HG03039 (cell line): ENCODE results near the gene SPSB3.
A peak's percentile ranks its signal among the peaks of the same experiment; 100 is the strongest.

ENCODE experiments used
- ATAC-seq: cut with Tn5 transposase; IDR thresholded peaks from one replicate; pipeline ENCODE4 v1.9.1; 2021; ENCODE audit warnings: mild to moderate bottlenecking, moderate library complexity; ENCODE audit not compliant: unreplicated experiment

SPSB3 gene

GRCh38 chr16:1775846-1776671 lies 6.3 kb downstream of the SPSB3 start:
- no peak for ATAC-seq

- no peak for ATAC-seq
Observed at GRCh38 chr16:1775006-1775845, 7.1 kb downstream of the SPSB3 start.

DNA sequence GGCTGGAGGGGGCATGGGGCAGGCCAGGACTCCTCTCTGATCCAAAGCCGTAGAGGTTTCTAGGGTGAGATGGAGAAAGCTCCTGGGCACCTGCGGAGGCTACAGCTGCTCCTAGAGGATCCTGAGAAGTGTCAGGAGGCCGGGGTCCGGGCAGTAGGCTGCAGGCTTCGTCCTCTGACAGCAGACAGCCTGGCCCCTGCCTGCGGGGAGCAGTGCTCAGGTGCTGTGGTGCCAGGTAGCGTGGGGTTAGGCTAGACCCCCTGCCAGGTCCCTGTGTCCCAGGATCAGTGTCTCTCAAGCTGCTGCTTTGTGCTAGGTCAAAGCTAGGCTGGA lies 8.0 kb downstream of the SPSB3 start:
- no peak for ATAC-seq

DNA sequence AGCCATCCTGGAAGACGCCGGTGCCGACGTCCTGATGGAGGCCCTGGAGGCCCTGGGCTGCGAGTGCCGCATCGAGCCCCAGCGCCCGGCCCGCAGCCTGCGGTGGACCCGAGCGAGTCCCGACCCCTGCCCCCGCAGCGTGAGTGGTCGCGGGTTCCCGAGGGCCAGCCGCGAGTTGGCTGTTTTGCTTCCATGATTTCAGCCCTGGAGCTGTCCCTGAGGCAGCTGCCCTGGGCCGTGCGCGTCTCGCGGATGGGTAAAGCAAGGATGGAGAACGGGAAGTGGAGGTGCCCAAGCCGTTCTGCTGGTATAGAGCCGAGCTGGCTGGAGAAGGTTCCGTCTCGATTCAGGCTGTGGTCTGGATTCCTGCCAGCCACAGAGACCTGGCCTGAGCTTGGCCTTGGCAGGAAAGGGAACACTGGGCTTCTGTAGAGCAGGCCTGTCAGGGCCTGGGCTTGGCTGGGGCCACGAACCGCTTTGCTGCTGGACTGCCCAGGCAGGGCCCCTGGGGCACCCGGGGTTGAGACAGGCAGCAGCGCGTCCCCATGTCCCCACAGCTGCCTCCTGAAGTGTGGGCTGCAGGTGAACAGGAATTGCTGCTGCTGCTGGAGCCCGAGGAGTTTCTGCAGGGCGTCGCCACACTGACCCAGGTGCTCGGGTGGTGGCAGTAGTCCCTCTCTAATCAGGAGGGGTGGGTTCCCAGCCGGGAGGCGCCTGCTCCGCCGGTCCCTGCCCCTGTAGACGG lies 8.5 kb downstream of the SPSB3 start:
- no peak for ATAC-seq

GRCh38 chr16:1772908-1773702 lies 9.3 kb downstream of the SPSB3 start, which contains the start of gene MRPS34:
Gene MRPS34 (minus strand): TSS chr16:1773134. CDS start chr16:1773119, 15 bp downstream.
- peak; percentile 35 for ATAC-seq

DNA sequence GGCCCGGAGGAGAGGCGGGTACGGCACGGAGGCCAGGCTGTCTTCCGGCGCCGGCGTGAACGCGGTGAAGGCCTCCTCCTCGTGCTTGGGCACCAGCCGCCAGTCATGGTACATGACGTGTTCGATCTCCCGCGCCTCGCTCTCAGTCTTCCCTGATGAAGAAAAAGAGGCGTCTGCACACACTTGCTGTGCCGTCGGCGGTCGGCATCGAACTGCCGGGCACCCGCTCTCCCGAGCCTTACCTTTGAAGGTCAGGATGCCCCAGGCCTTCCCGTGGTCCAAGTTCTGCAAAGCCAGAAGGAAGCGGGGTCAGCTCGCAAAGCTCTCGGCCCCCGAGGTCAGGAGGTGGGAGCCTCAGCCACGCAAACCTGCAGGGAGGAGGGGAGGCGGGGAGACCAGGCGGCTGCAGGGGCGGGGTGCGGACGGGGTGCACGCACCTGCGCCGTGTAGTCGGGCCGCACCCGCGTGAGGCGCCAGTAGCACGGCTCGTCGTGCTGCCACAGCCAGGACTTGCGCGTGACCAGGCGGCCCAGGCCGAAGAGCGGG lies 9.9 kb downstream of the SPSB3 start, which contains the start of gene EME2:
Gene EME2 (plus strand): TSS at position 449 of the 546 bp plus-strand sequence. CDS start 418 bp downstream, outside the sequence.
- no peak for ATAC-seq

DNA sequence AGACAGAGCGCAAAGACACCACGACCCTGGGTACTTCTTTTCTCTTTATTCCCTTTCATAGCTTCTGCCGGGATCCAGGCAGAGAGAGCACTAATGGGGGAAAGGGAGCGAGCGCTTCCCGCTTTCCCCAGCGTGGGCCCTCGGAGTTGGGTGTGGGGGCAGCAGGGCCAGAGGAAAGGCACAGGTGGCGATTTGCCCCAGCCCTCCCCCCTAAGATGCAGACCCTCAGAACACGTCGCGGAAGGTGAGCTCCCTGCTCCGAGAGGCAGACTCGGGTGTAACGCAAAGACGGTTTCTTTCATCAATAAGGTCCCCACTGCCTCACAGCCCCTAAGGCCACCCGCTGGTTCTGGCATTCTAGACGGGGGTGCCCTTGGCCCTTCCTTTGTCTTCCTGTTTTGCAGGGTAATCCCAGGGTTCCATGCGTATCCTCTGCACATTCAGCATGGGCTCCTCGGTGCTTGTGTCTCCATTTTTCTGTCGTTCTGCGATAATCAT lies 10.5 kb downstream of the SPSB3 start:
- ATAC-seq, result no peak

GRCh38 chr16:1771188-1771863 lies 11.0 kb downstream of the SPSB3 start, which contains the start of gene NME3:
Gene NME3 (minus strand): TSS chr16:1771543. CDS start chr16:1771534, 9 bp downstream.
- ATAC-seq, result no peak

- no peak for ATAC-seq
Observed at GRCh38 chr16:1770328-1771187, 11.8 kb downstream of the SPSB3 start.

- ATAC-seq, result no peak
Observed at GRCh38 chr16:1769402-1770300, 12.7 kb downstream of the SPSB3 start.

DNA sequence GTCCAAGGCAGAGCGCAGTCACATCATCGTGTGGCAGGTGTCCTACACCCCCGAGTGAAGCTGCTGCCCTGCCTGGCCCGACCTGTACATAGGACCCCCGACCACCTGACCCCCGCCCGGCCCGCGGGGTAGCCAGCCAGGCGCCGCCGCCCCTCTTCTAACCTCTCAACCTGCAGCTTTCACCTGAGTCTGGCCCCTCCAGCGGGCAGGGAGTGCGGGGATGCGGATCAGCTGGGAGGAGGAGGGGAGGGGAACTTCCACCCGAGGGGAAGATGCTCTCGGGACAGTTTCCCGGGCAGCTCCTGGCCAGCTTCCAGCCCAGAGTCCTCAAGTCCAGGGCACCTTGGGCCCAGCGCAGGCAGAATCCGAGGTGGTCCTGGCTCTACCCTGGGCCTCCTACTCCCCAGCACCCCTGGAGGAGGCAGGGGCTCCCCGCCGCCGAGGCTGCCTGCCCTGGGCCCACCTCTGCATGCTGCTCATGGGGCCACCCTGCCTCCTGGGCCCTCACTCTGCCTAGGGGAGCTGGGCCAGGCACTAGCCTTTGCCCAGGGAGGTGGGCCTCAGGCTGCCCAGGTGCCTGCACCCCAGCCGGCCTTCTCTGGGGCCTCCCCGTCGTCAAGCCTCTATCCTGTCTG lies 13.5 kb downstream of the SPSB3 start:
- ATAC-seq, result no peak

DNA sequence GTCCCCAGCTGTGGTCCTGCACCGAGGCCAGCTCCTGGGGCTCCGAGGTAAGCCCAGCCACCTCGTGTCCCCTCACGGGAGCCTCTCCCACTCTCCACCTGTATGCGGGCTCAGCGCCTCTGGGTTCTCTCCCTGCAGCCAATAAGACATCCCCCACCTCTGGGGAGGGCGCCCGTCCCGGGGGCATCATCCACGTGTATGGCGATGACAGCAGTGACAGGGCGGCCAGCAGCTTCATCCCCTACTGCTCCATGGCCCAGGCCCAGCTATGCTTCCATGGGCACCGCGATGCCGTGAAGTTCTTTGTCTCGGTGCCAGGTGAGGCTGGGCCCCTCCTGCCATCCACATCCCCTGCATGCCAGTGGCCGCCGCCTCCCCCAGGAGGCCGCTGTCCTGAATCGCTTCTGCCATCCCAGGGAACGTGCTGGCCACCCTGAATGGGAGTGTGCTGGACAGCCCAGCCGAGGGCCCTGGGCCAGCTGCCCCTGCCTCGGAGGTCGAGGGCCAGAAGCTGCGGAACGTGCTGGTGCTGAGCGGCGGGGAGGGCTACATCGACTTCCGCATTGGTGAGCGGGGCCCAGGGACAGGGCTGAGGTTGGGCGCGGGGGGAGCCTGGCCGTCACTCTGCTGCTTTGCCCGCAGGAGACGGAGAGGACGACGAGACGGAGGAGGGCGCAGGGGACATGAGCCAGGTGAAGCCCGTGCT lies 14.2 kb downstream of the SPSB3 start:
- no peak for ATAC-seq

DNA sequence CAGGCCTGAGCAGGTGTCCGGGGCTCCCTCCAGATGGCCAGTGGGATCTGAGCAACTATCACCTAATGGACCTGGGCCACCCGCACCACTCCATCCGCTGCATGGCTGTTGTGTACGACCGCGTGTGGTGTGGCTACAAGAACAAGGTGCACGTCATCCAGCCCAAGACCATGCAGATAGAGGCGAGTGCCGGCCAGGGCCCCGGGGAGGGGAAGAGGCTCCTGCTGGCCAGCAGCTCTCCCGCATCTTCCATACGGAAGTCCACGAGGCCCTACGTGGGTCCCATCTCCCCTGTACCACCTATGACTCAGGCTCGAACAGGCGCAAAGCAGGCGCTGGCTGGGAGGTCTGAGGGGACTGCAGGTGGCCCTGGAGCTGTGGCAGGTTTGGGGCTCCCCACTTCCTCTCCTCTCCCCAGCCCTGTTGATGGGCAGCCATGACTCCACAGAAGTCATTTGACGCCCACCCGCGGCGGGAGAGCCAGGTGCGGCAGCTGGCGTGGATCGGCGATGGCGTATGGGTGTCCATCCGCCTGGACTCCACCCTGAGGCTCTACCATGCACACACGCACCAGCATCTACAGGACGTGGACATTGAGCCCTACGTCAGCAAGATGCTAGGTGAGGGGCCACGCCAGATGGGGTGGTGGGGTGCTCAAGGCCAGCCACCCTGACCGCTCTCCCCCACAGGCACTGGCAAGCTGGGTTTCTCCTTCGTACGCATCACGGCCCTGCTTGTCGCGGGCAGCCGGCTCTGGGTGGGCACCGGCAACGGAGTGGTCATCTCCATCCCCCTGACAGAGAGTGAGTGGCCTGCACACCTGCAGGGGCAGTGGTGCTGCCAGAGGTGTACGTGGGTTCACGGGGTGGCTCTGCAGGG lies 15.0 kb downstream of the SPSB3 start:
- no peak for ATAC-seq

DNA sequence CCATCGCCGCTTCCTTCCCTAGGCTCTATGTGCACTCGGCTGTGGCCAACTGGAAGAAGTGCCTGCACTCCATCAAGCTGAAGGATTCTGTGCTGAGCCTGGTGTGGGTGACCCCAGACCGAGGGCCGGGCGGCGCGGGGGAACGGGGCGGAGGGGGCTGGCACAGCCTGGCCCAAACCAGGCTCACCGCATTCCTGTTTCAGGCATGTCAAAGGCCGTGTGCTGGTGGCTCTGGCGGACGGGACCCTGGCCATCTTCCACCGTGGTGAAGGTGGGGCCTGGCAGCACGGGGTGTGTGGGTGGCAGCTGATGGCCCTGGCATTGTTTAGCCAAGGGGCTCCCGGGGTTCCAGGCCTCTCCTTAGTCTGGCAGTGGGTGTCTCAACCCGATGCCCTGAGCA lies 15.7 kb downstream of the SPSB3 start:
- no peak for ATAC-seq

DNA sequence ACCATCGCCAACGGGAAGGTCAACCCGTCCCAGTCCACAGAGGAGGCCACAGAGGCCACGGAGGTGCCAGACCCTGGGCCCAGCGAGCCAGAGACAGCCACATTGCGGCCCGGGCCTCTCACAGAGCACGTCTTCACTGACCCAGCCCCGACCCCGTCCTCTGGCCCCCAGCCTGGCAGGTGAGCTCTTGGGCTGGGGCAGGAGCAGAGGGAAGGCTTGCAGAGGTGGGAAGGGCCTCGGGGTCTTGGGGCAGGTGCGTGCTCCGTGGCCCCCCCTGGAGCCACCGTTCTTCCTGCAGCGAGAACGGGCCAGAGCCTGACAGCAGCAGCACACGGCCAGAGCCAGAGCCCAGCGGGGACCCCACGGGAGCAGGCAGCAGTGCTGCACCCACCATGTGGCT lies 16.1 kb downstream of the SPSB3 start:
- ATAC-seq, result no peak
